ENCODE measurements around the gene SLC20A1. TPM values are rescaled to one million over a fixed set of nuclear protein-coding genes. Genes with fewer than 3 reads are reported as not detected.

The SLC20A1 gene
- total and polyA plus RNA-seq, 2 of the 4 experiments (the other 2 are of a cell fraction), result 93.6 to 94.1 TPM

DNA sequence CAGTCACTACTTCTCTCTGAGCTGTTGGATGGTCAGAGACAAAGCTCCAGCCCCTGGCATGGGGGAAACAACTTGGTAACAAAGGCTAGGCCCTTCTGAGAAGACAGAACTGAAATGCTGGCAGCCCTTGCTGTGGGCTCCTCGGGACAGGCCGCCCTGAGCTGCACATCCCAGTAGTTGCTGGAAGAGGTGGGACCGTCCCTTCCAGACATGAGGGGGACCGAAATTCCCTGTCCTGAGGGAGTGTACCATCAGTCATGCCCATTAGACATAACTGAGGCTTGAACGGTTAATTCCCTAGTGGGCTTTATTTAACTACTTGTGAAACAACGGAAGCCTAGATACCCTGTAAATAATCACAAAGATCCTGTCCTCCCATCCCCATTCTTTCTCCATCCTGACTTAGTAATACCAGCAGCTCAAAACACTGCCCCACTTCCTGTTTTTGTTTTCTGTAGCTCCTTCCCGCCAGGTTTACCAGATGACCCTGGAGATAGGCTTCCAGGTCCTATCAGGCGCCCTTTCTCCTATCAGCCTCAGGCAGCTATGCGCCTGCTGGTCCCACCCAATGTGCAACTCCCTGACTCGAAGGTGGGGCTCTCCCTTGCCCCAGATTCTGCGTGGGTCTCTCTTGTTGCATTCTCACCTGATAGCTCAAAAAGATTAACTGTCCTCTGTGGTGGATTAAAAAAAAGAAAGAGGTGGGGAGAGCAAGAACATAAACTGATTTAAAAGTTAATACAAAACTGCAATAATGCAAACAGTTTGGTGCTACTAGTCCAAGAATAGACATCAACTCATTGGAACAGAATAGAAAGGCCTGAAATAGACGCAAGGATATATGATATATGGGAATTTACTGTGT is 38.0 kb downstream of the SLC20A1 start:
- H3K27ac ChIP-seq (ENCODE audit: insufficient read depth, low read length), result no peak overlapping the region
- no peak overlapping the region for H3K4me2 ChIP-seq (ENCODE audit: low read depth, low read length)
- H2BK5ac ChIP-seq (ENCODE audit: low read depth, low read length, poor library complexity, severe bottlenecking), result no peak overlapping the region
- H3K14ac ChIP-seq (replicated peaks; ENCODE audit: low read depth, low read length), result no peak overlapping the region
- no peak overlapping the region for H4K91ac ChIP-seq (ENCODE audit: insufficient read depth, low read depth, low read length)
- no peak overlapping the region for H2BK20ac ChIP-seq (ENCODE audit: low read depth, low read length)
- no peak overlapping the region for H3K4ac ChIP-seq (ENCODE audit: low read depth, low read length)
- POLR2A ChIA-PET (ENCODE audit: unreplicated experiment), result no interaction called here
- H3K4me1 ChIP-seq (ENCODE audit: control insufficient read depth, insufficient read depth, low read length), result peaks cover 1% of the 10 kb centered on the region; the same call in 1 of the 2 replicates
- H3K9me3 ChIP-seq (ENCODE audit: control insufficient read depth, insufficient read depth, low read length), result no peaks in the 10 kb centered on the region
- H2BK15ac ChIP-seq (ENCODE audit: low read depth, low read length), result no peak overlapping the region
- H3K36me3 ChIP-seq (ENCODE audit: control insufficient read depth, insufficient read depth, low read length), result no peaks in the 10 kb centered on the region
- no peak for ATAC-seq (ENCODE audit: low read depth)
- H3K27me3 ChIP-seq (ENCODE audit: control insufficient read depth, insufficient read depth, low read length), result no peaks in the 10 kb centered on the region
- H3K9ac ChIP-seq (ENCODE audit: low read depth, low read length), result no peak overlapping the region
- H2BK120ac ChIP-seq (ENCODE audit: low read depth, low read length), result no peak overlapping the region
- DNase-seq, result no peak
- H3K56ac ChIP-seq (ENCODE audit: extremely low read depth, insufficient read depth, low read length), result no peak overlapping the region
- intact Hi-C loops (cut with micrococcal nuclease) (no loop called here), dilution Hi-C loops (cut with HindIII; ENCODE audit: low sequenced_read_pairs, unreplicated experiment) (no loop called here), in situ Hi-C loops (cut with MboI; ENCODE audit: low sequenced_read_pairs) (no loop called here)
- 73% methylated on average over 5 of the region's 12 CpGs; no CpG with 5 or more reads in 1 of the 2 experiments for WGBS, 2 experiments (ENCODE audit: extremely low coverage in 2 of 2, insufficient read length in 1 of 2)
- TF ChIP-seq POLR2A (IDR thresholded peaks at IDR 0.05; ENCODE audit: low read depth, low read length) (no peak), FOS (IDR thresholded peaks at IDR 0.05; ENCODE audit: low read depth, low read length) (no peak), MAZ (IDR thresholded peaks at IDR 0.05; ENCODE audit: borderline replicate concordance, low read depth, low read length) (no peak)
- H3K79me1 ChIP-seq (ENCODE audit: low read depth in 1 of 2, low read length in 2 of 2), result no peaks in the 10 kb centered on the region
- CTCF ChIA-PET, result interaction anchor here (0.7 kb wide), 1 partner anchor 21 kb away, joined by 3 read pairs; no protein-coding TSS in a partner anchor
- H2AFZ ChIP-seq (replicated peaks; ENCODE audit: low read length, poor library complexity), result no peak overlapping the region
- BruUV-seq (replicated peaks), result no TSS peak
- H4K20me1 ChIP-seq (ENCODE audit: insufficient read depth, low read length), result no peaks in the 10 kb centered on the region
- H3K9me1 ChIP-seq (ENCODE audit: insufficient read depth, low read length), result no peaks in the 10 kb centered on the region
- H3K18ac ChIP-seq (ENCODE audit: low read depth, low read length), result no peak overlapping the region
- H2AK5ac ChIP-seq (ENCODE audit: low read depth, low read length), result no peak overlapping the region
- no peak overlapping the region for H2AK9ac ChIP-seq (replicated peaks; ENCODE audit: low read depth, low read length, poor library complexity)
- H3K4me3 ChIP-seq (ENCODE audit: insufficient read depth, low read depth, low read length), result no peak overlapping the region
- H3K23ac ChIP-seq (ENCODE audit: low read depth, low read length), result no peak overlapping the region
- no peak overlapping the region for H4K5ac ChIP-seq (ENCODE audit: low read depth, low read length)
- no peak overlapping the region for H4K8ac ChIP-seq (ENCODE audit: low read depth in 2 of 2, low read length in 2 of 2)
